SK-N-SH treated with all-trans-retinoic acid at 6 μM for 48 hours (cell line): ENCODE data around the gene ARHGAP44.

Experiments
- GLIS3 ChIP-seq: fragments of 250-450 bp; sonication (Bioruptor Pico); IDR thresholded peaks from 2 replicates; pipeline ENCODE4 v1.5.0; 2020; ENCODE audit warnings: mild to moderate bottlenecking, moderate library complexity
- ISL1 ChIP-seq: fragments of 250-450 bp; sonication (Bioruptor Pico); IDR thresholded peaks from 2 replicates; pipeline ENCODE4 v2.1.2; 2022; ENCODE audit warnings: mild to moderate bottlenecking, moderate library complexity
- OSR1 ChIP-seq: fragments of 250-450 bp; sonication (Bioruptor Pico); IDR thresholded peaks from 2 replicates; pipeline ENCODE4 v1.8.0; 2022; ENCODE audit warnings: moderate library complexity, mild to moderate bottlenecking, inconsistent platforms
- PATZ1 ChIP-seq: fragments of 250-450 bp; sonication (Bioruptor Pico); IDR thresholded peaks from 2 replicates; pipeline ENCODE4 v1.8.0; 2020; ENCODE audit warnings: mild to moderate bottlenecking, moderate library complexity, borderline replicate concordance
- POU6F1 ChIP-seq: fragments of 250-450 bp; sonication (Bioruptor Pico); IDR thresholded peaks from 2 replicates; pipeline ENCODE4 v1.8.0; 2021; ENCODE audit warnings: low read depth, mild to moderate bottlenecking, moderate library complexity, borderline replicate concordance

GRCh38 chr17:12985431-12986293 is 196.4 kb downstream of the ARHGAP44 start:
- TF ChIP-seq OSR1 (no peak), POU6F1 (CRISPR knock-in tag) (no peak), PATZ1 (CRISPR knock-in tag) (no peak), ISL1 (CRISPR knock-in tag) (no peak), GLIS3 (CRISPR knock-in tag) (no peak)
